ENCODE results near the gene F5.

Gene F5

GRCh38 chr1:169478094-169478672 lies 108.1 kb downstream of the F5 start:
- DNase-seq (ENCODE audit: low spot score), result no peak

DNA sequence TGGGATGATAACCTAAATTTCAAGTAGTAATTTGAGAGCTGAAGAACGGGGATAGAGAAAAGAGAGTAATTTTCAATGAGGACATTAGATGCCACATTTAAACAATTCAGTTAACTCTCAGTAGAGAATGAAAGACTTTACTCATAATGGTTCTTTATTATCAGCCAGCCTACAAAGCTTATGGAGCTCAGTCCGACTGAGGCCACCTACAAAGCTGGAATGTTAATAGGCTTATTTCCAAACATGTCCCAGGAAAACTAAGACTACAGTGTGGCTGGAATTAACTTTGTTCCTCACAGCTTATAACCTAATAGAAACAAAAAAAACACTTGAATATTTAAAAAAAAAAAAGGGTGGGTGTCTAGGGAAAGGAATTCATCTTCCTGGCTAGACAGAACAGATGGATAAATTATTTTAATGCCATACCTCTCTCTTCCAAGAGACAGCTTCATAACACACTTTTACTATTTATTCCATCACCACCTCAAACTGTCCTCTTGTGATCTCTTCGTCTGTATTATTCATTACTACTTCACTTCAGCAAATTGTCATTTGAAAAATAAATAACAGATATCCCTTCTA lies 110.4 kb downstream of the F5 start:
- no peak for DNase-seq (ENCODE audit: low spot score)

DNA sequence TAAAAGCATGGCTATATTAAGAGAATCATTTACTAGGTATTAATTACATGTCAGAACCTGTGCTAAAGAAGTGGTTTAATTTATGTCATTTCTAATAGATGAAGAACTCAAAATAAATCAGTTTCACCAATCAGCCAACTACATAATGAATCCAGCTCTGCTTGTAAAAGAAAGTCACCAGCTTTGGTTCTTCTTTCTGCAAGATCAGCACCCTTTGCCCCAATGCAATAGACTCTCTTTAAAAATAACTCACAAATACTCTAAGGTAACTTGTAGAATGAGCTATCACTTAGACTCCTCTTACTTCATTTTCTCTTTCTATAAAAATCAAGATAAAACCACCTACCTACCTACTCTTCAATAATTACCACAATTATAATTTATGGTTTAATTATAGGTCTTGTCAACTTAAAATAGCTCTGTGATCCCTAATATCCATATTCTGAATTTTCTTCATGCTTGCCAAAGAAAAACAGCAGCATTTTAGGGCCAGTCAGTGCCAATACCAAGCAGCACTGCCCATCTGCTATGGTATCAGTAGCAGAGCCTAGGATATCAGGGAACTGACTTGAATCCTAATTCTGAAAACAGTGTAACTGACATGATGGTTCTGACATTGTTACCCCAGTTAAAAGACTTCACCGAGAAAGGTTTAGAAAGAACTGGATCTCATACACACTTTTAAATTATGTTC lies 111.8 kb downstream of the F5 start:
- DNase-seq (ENCODE audit: low spot score), result no peak

DNA sequence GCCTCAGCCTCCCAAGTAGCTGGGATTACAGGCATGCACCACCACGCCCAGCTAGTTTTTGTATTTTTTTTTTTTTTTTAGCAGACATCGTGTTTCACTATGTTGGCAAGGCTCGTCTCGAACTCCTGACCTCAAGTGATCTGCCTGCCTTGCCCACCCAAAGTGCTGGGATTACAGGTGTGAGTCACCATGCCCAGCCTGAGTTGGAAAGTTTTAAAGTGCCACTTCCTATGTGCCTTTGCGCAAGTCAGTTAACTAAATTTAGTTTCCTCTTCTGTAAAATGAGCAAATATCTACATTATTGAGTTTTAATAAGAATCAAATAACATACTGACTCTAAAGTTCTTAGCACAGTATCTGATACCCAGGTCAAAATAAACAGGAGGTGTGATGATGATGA lies 112.9 kb downstream of the F5 start:
- no peak for DNase-seq (ENCODE audit: low spot score)

GRCh38 chr1:169472738-169473137 lies 113.5 kb downstream of the F5 start:
- no peak for DNase-seq (ENCODE audit: low spot score)

DNA sequence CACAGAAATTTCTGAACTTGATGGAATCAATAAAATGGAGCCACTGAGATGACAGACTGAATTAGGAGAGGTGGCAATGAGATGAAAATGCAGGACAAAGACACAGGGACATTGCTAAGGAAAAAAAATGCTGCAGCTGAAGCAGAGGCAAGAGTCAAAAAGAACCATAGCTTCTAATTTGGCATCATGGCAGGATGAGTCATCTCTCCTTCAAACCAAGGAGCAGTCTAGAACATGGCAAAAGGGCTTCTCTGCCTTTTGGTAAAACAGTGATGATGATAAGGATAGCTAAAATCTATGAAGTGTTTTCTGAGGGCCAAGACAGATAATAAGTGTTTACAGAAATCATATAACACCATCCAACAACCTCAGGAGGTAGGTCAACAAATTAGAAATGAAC lies 117.3 kb downstream of the F5 start:
- no peak for DNase-seq (ENCODE audit: low spot score)

GRCh38 chr1:169466259-169467230 lies 119.7 kb downstream of the F5 start:
- DNase-seq (ENCODE audit: low spot score), result peak; percentile 22

DNA sequence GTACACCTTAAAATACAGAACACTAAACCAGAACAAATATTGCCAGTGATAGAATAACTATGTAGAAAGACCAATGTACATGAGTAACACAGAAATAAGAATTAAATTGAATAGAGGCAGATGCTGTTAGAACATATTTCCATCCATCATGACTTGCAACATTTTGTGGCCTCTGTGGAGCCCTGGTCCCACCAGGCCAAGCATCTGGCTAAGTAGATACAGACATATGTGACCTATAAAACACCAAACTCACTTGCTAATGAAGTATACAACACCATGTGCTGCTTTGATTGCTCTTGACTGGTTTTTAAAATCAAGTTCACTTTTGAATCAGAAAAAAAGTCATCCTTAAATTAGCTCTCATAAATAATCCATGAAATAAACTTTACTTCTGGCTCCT lies 121.0 kb downstream of the F5 start:
- no peak for DNase-seq (ENCODE audit: low spot score)

Measured in iPS-NIHi11 (cell line).